DOHH2 (cell line): ENCODE results near the gene ARF3.
A peak's percentile ranks its signal among the peaks of the same experiment; 100 is the strongest.

ENCODE experiments used
- EZH2phosphoT487 ChIP-seq: fragments of 200-600 bp; sonication (generic); IDR thresholded peaks from 2 replicates; pipeline ENCODE4 v1.6.1; 2017; ENCODE audit warnings: borderline replicate concordance, mild to moderate bottlenecking, antibody characterized with exemption, low read length, moderate library complexity, mixed read lengths
- TF ChIP-seq, protein P1 (sequence below): fragments of 200-600 bp; sonication (generic); IDR thresholded peaks from one replicate; pipeline ENCODE4 v1.5.1; 2014; ENCODE audit warnings: antibody characterized with exemption, mild to moderate bottlenecking, low read depth, low read length; ENCODE audit not compliant: poor library complexity, severe bottlenecking

DNA sequence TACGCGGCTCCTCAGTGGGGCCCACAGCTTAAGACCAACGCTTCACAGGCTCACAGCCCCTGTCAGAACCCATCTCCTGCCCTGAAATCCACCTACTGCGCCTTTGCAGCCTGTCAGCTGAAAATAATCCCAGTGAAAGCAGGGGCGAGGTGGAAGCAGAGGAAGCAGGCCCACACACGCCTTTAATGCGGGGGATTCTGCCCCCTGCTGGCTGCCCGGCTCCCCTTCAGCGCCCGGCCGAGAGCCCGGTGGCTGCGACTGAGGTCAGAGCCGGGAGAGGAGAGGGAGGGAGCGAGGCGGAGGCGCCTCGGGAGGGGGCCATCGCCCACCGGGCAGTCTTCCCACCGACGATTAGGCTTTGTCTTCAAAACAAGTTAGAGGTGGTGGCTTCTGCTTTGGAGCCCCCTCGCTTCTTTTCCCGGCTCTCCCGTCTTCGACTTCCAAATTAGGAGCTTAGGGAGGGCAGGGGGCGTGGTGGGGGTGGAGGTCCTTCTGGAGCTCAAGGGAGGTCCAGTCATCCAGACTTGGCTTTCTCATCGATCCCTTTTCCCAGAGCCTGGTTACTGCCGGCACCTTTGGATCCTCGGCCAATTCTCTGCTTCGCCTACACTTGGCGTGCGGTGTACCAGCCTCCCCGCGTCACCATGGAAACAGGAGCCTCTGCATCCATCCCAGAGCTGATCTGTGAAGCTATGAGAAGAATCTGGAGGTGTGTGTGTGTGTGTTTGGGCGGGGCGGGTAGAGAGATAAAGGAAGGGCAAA is 66.4 kb downstream of the ARF3 start:
- TF ChIP-seq, protein P1, sequence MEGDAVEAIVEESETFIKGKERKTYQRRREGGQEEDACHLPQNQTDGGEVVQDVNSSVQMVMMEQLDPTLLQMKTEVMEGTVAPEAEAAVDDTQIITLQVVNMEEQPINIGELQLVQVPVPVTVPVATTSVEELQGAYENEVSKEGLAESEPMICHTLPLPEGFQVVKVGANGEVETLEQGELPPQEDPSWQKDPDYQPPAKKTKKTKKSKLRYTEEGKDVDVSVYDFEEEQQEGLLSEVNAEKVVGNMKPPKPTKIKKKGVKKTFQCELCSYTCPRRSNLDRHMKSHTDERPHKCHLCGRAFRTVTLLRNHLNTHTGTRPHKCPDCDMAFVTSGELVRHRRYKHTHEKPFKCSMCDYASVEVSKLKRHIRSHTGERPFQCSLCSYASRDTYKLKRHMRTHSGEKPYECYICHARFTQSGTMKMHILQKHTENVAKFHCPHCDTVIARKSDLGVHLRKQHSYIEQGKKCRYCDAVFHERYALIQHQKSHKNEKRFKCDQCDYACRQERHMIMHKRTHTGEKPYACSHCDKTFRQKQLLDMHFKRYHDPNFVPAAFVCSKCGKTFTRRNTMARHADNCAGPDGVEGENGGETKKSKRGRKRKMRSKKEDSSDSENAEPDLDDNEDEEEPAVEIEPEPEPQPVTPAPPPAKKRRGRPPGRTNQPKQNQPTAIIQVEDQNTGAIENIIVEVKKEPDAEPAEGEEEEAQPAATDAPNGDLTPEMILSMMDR: peak; percentile 88
- TF ChIP-seq EZH2phosphoT487: 0 out of 2 replicates have a peak, but pooled peaks have one; percentile 82
